GM10266 (cell line): ENCODE results near the gene KNSTRN.

Experiments used
- DNase-seq: peaks from one replicate; pipeline ENCODE4 v3.0.0; 2012; ENCODE audit errors: extremely low spot score
- CTCF ChIP-seq: IDR thresholded peaks from 2 replicates; pipeline ENCODE4 v1.5.1; 2012; ENCODE audit warnings: mild to moderate bottlenecking, low read depth; ENCODE audit not compliant: control insufficient read depth, insufficient read depth; ENCODE audit errors: missing control alignments

KNSTRN gene

GRCh38 chr15:40367686-40368611 lies 14.6 kb upstream of the KNSTRN start:
- TF ChIP-seq CTCF = peak; percentile 87
- DNase-seq = peak; percentile 94

- no peak for DNase-seq
- TF ChIP-seq CTCF = no peak
Measured at GRCh38 chr15:40368719-40369473, 13.6 kb upstream of the KNSTRN start.

- no peak for TF ChIP-seq CTCF
- no peak for DNase-seq
Measured at GRCh38 chr15:40369474-40369869, 13.0 kb upstream of the KNSTRN start.

GRCh38 chr15:40369971-40370370 lies 12.6 kb upstream of the KNSTRN start:
- no peak for DNase-seq
- no peak for TF ChIP-seq CTCF

- DNase-seq = no peak
- TF ChIP-seq CTCF = no peak
Measured at GRCh38 chr15:40372981-40373380, 9.5 kb upstream of the KNSTRN start.

GRCh38 chr15:40377606-40378005 lies 4.9 kb upstream of the KNSTRN start:
- TF ChIP-seq CTCF = no peak

GRCh38 chr15:40379374-40379773 lies 3.1 kb upstream of the KNSTRN start:
- DNase-seq = no peak
- TF ChIP-seq CTCF = no peak

More at GRCh38 chr15:40377606-40378005, 4.9 kb upstream of the KNSTRN start:
- DNase-seq = no peak
